ENCODE measurements around the gene SERTAD1.
"Not testable (repeated sequence)": the region's sequence is repeated elsewhere in the genome, so short reads cannot be mapped to it uniquely, and the experiment has no call there.

The SERTAD1 gene

GRCh38 chr19:40420766-40421765, 4.7 kb downstream of the SERTAD1 start:
- FAIRE-seq, result no peak

- FAIRE-seq, result no peak
These were observed 5.4 kb downstream of the SERTAD1 start for GRCh38 chr19:40420451-40420765.

- FAIRE-seq, result no peak
These were observed 6.0 kb downstream of the SERTAD1 start for GRCh38 chr19:40419780-40420179.

- no peak for FAIRE-seq
These were observed 6.7 kb downstream of the SERTAD1 start for GRCh38 chr19:40419066-40419612.

GRCh38 chr19:40418040-40418439, 7.8 kb downstream of the SERTAD1 start:
- no peak for FAIRE-seq

GRCh38 chr19:40417643-40417981, 8.2 kb downstream of the SERTAD1 start:
- FAIRE-seq, result no peak

- FAIRE-seq, result no peak
These were observed 8.7 kb downstream of the SERTAD1 start for GRCh38 chr19:40416918-40417642.

- FAIRE-seq, result no peak
These were observed 10.0 kb downstream of the SERTAD1 start for GRCh38 chr19:40415768-40416167.

- no peak for FAIRE-seq
These were observed 11.0 kb downstream of the SERTAD1 start for GRCh38 chr19:40414542-40415535.

- no peak for FAIRE-seq
These were observed 12.4 kb downstream of the SERTAD1 start, which contains the start of gene PRX for GRCh38 chr19:40413291-40413845. TSS of gene PRX (minus strand) at chr19:40413378. CDS start at chr19:40407932, 5,446 bp downstream.

GRCh38 chr19:40412866-40413265, 12.9 kb downstream of the SERTAD1 start:
- no peak for FAIRE-seq

GRCh38 chr19:40411958-40412499, 13.8 kb downstream of the SERTAD1 start:
- no peak for FAIRE-seq

- no peak for FAIRE-seq
These were observed 14.5 kb downstream of the SERTAD1 start for GRCh38 chr19:40411125-40411842.

GRCh38 chr19:40410030-40410389, 15.8 kb downstream of the SERTAD1 start:
- no peak for FAIRE-seq

GRCh38 chr19:40408598-40408925, 17.2 kb downstream of the SERTAD1 start:
- FAIRE-seq, result not testable (repeated sequence)

GRCh38 chr19:40407714-40408597, 17.8 kb downstream of the SERTAD1 start:
- no peak for FAIRE-seq

- no peak for FAIRE-seq
These were observed 22.4 kb downstream of the SERTAD1 start for GRCh38 chr19:40403262-40403984.

- no peak for FAIRE-seq
These were observed 25.2 kb downstream of the SERTAD1 start for GRCh38 chr19:40400559-40400958.

GRCh38 chr19:40398417-40399131, 27.2 kb downstream of the SERTAD1 start:
- no peak for FAIRE-seq

All from islet of Langerhans (tissue), 1 donor.